ENCODE results near the gene MGAT3. TPM values are rescaled to one million over a fixed set of nuclear protein-coding genes. Genes with fewer than 3 reads are reported as not detected.

The MGAT3 gene
- polyA plus RNA-seq, 1 of the 3 experiments (the other 2 are of a cell fraction), result 0.16 TPM

DNA sequence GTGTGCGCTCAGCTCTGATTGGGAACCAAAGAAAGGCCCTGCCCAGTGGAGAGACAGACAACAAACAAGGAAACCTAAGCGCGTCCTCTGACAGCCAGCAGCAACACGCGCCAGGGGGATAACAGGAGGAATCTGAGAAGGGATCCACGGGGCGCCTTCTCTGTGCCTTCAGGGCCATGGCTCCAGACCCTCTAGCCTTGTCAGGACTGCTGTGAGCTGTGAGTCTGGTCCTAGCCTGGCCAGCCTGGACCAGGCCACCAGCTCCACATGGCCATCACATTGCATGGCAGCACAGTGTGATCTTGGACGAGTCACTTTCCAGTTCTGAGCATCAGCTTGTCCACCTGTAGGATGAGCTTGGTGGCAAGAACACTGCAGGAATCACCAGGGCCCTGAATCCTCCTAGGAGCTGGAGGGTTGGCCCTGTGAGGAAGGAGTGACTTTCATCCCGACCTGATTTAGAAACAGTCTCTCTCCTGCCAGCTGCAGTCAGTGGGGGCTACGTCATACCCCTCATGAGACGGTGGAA is 11.8 kb upstream of the MGAT3 start:
- H3K4me2 ChIP-seq, result no peak overlapping the region
- no peaks in the 10 kb centered on the region for H3K79me2 ChIP-seq (ENCODE audit: insufficient read depth)
- TF ChIP-seq FOXM1 (IDR thresholded peaks at IDR 0.05; ENCODE audit: low read depth) (no peak), MAX (IDR thresholded peaks at IDR 0.05; ENCODE audit: low read depth) (no peak), TCF12 (IDR thresholded peaks at IDR 0.05) (no peak), MXI1 (IDR thresholded peaks at IDR 0.05; ENCODE audit: low read depth, low read length) (no peak), MEF2A (IDR thresholded peaks at IDR 0.05; ENCODE audit: borderline replicate concordance, low read depth) (no peak), SMC3 (IDR thresholded peaks at IDR 0.05; ENCODE audit: low read depth, low read length) (no peak), SIN3A (IDR thresholded peaks at IDR 0.05; ENCODE audit: borderline replicate concordance, low read depth, low read length) (no peak), ELF1 (IDR thresholded peaks at IDR 0.05) (no peak)
- TF ChIP-seq, protein P1, sequence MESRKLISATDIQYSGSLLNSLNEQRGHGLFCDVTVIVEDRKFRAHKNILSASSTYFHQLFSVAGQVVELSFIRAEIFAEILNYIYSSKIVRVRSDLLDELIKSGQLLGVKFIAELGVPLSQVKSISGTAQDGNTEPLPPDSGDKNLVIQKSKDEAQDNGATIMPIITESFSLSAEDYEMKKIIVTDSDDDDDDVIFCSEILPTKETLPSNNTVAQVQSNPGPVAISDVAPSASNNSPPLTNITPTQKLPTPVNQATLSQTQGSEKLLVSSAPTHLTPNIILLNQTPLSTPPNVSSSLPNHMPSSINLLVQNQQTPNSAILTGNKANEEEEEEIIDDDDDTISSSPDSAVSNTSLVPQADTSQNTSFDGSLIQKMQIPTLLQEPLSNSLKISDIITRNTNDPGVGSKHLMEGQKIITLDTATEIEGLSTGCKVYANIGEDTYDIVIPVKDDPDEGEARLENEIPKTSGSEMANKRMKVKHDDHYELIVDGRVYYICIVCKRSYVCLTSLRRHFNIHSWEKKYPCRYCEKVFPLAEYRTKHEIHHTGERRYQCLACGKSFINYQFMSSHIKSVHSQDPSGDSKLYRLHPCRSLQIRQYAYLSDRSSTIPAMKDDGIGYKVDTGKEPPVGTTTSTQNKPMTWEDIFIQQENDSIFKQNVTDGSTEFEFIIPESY (IDR thresholded peaks at IDR 0.05; ENCODE audit: borderline replicate concordance, low read depth), result no peak
- TF ChIP-seq, protein P2, sequence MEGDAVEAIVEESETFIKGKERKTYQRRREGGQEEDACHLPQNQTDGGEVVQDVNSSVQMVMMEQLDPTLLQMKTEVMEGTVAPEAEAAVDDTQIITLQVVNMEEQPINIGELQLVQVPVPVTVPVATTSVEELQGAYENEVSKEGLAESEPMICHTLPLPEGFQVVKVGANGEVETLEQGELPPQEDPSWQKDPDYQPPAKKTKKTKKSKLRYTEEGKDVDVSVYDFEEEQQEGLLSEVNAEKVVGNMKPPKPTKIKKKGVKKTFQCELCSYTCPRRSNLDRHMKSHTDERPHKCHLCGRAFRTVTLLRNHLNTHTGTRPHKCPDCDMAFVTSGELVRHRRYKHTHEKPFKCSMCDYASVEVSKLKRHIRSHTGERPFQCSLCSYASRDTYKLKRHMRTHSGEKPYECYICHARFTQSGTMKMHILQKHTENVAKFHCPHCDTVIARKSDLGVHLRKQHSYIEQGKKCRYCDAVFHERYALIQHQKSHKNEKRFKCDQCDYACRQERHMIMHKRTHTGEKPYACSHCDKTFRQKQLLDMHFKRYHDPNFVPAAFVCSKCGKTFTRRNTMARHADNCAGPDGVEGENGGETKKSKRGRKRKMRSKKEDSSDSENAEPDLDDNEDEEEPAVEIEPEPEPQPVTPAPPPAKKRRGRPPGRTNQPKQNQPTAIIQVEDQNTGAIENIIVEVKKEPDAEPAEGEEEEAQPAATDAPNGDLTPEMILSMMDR (IDR thresholded peaks at IDR 0.05), result no peak
- H3K36me3 ChIP-seq (replicated peaks in 1 of 2; ENCODE audit: control insufficient read depth in 1 of 2, insufficient read depth in 2 of 2, low read length in 1 of 2), result no peaks in the 10 kb centered on the region
- no peak overlapping the region for H3K9ac ChIP-seq
- no peak overlapping the region for H2AFZ ChIP-seq (ENCODE audit: low read depth)
- no peaks in the 10 kb centered on the region for H3K9me2 ChIP-seq
- no peak overlapping the region for H3K4me3 ChIP-seq (ENCODE audit: low read depth in 2 of 2, low read length in 1 of 2)
- no peak for DNase-seq
- no peaks in the 10 kb centered on the region for H3F3A ChIP-seq (replicated peaks; ENCODE audit: insufficient read depth)
- CTCF ChIA-PET, result interaction anchor here (0.9 kb wide), 1 partner anchor 99 kb away, joined by 3 read pairs; no protein-coding TSS in a partner anchor
- no peaks in the 10 kb centered on the region for H3K9me3 ChIP-seq
- POLR2A ChIA-PET, result no interaction called here
- H4K20me1 ChIP-seq (ENCODE audit: insufficient read depth), result no peaks in the 10 kb centered on the region
- H3K27ac ChIP-seq (ENCODE audit: low read depth in 2 of 2, low read length in 1 of 2), result no peak overlapping the region
- no peaks in the 10 kb centered on the region for H3K4me1 ChIP-seq (ENCODE audit: control insufficient read depth in 1 of 2, insufficient read depth in 2 of 2, low read depth in 1 of 2, low read length in 1 of 2)
- no peaks in the 10 kb centered on the region for H3K27me3 ChIP-seq (ENCODE audit: insufficient read depth)
- WGBS (ENCODE audit: low lambda C conversion rate), result 79% methylated on average over 4 of the region's 11 CpGs

DNA sequence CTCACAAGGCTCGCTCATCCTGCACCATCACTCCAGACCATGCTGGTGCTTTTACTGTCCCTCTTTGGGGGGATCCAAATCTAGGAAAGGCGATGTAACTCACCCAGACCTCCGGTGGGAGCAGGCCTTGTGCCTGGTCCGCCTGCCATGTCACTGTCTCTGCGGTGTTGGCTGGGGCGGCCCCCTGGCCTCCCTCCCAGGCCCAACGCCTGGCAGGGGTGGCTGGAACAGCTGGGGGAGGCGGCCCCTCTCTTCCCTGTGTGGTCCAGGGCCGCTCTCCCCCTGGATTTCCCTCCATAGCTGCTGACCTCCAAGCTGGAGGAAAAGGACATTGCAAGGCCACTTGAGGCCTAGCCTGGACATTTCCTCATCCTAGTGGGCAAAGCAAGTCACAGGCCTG is 11.1 kb upstream of the MGAT3 start:
- H3F3A ChIP-seq (replicated peaks; ENCODE audit: insufficient read depth), result no peaks in the 10 kb centered on the region
- 100% methylated on average over 1 of the region's 9 CpGs for whole genome bisulfite sequencing (ENCODE audit: low lambda C conversion rate)
- no peaks in the 10 kb centered on the region for H3K9me2 ChIP-seq
- no peaks in the 10 kb centered on the region for H4K20me1 ChIP-seq (ENCODE audit: insufficient read depth)
- no peaks in the 10 kb centered on the region for H3K79me2 ChIP-seq (ENCODE audit: insufficient read depth)
- H3K27me3 ChIP-seq (ENCODE audit: insufficient read depth), result no peaks in the 10 kb centered on the region
- no peak overlapping the region for H3K4me2 ChIP-seq
- ChIA-PET POLR2A (no interaction called here), CTCF (no interaction called here)
- no peaks in the 10 kb centered on the region for H3K36me3 ChIP-seq (replicated peaks in 1 of 2; ENCODE audit: control insufficient read depth in 1 of 2, insufficient read depth in 2 of 2, low read length in 1 of 2)
- H3K9ac ChIP-seq, result no peak overlapping the region
- no peak overlapping the region for H3K4me3 ChIP-seq (ENCODE audit: low read depth in 2 of 2, low read length in 1 of 2)
- DNase-seq, result no peak
- H3K9me3 ChIP-seq, result no peaks in the 10 kb centered on the region
- no peak overlapping the region for H3K27ac ChIP-seq (ENCODE audit: low read depth in 2 of 2, low read length in 1 of 2)
- no peaks in the 10 kb centered on the region for H3K4me1 ChIP-seq (ENCODE audit: control insufficient read depth in 1 of 2, insufficient read depth in 2 of 2, low read depth in 1 of 2, low read length in 1 of 2)
- no peak overlapping the region for H2AFZ ChIP-seq (ENCODE audit: low read depth)
- TF ChIP-seq FOXM1 (IDR thresholded peaks at IDR 0.05; ENCODE audit: low read depth) (no peak), EZH2phosphoT487 (IDR thresholded peaks at IDR 0.05; ENCODE audit: borderline replicate concordance, low read depth) (no peak), REST (IDR thresholded peaks at IDR 0.05; ENCODE audit: low read depth, low read length) (no peak), EP300 (IDR thresholded peaks at IDR 0.05; ENCODE audit: borderline replicate concordance in 1 of 2, low read depth in 1 of 2, low read length in 1 of 2) (no peak), ELF1 (IDR thresholded peaks at IDR 0.05) (no peak), TEAD4 (IDR thresholded peaks at IDR 0.05; ENCODE audit: borderline replicate concordance, insufficient read depth) (no peak), TAF1 (IDR thresholded peaks at IDR 0.05; ENCODE audit: borderline replicate concordance, low read depth, low read length) (no peak), YY1 (IDR thresholded peaks at IDR 0.05; ENCODE audit: low read depth) (no peak)
- TF ChIP-seq, protein P1 (IDR thresholded peaks at IDR 0.05; ENCODE audit: borderline replicate concordance, low read depth), result no peak

Measured in SK-N-SH (cell line).